Glomerular endothelial cell (primary cell): ENCODE measurements around the gene PSMC2. TPM values are rescaled to one million over a fixed set of nuclear protein-coding genes. Genes with fewer than 3 reads are reported as not detected.
"Not testable (repeated sequence)": the region's sequence is repeated elsewhere in the genome, so short reads cannot be mapped to it uniquely, and the experiment has no call there.

Experiments
- DNase-seq: peaks from one replicate; pipeline ENCODE4 v3.0.0-alpha.2; 2011; ENCODE audit warnings: low read depth, low spot score; ENCODE audit errors: extremely low read depth
- total RNA-seq: library from RNA; depleted of rRNA; stranded (reverse); fragments of >200 nt; gene quantifications from 2 replicates; pipeline ENCODE4 v1.2.3, GENCODE V29; 2015

PSMC2 gene
- total RNA-seq, 1 donor from 2014 or later = 152 TPM

- DNase-seq = no peak
These were observed 26.6 kb downstream of the PSMC2 start for GRCh38 chr7:103373866-103374643.

GRCh38 chr7:103379270-103379975 lies 32.0 kb downstream of the PSMC2 start:
- DNase-seq = no peak

DNA sequence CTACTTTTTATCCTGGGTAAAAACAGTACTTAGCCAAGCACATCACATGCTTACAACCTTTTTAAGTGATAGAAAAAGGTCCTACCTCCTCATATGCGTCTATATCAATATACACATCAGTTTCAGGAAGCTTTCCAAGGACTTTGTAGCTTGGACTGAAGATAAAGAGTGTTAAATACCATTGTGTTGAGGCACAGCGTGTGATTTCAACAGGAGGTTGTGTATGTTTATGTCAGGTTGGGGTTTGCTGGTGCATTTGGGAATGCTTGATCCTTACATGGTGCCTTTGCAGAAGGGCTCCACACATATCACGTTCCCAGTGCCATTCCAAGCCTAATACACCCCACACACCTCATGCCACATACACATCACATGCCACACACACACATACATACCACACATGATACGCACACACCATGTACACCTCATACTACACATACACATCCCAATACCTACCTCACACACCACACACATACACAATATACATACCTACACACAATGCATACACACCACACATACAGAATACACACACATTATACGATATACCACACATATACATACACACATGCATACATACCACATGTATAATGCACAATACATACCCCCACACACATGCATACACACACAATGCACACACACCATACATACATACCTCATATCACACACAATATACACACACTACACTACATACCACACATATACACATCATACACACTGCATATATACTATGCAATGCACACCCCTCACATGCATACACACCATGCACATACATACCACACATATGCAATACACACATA lies 33.1 kb downstream of the PSMC2 start:
- no peak for DNase-seq

DNA sequence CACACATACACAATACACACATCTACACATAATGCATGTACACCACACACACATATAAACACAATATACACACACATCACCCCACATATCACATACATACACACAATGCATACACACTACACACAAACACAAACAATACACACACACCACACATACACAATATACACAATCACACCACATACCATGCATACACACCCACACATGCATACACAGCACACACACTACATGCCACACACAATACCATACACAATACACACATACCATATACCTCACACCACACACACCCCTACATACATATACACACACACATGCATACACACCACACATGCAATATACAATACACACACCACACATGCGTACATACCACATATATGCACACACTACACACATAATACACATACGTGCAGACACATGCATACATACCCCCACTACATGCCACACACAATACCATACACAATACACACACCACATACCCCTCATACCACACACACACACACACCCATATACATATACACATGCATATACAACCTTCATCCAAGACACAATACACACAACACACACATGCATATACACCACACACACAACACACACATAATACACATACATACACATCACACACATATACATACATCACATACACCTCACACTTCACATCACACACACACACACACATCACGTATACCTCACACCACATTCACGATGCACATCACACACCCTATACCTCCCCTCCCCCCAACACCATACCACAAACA lies 34.0 kb downstream of the PSMC2 start:
- DNase-seq = no peak

- DNase-seq = no peak
These were observed 34.6 kb downstream of the PSMC2 start for GRCh38 chr7:103382032-103382402.

- no peak for DNase-seq
These were observed 39.8 kb downstream of the PSMC2 start for GRCh38 chr7:103387242-103387641.

- no peak for DNase-seq
These were observed 41.2 kb downstream of the PSMC2 start for GRCh38 chr7:103388469-103389140.

GRCh38 chr7:103389263-103389662 lies 41.8 kb downstream of the PSMC2 start:
- DNase-seq = no peak

DNA sequence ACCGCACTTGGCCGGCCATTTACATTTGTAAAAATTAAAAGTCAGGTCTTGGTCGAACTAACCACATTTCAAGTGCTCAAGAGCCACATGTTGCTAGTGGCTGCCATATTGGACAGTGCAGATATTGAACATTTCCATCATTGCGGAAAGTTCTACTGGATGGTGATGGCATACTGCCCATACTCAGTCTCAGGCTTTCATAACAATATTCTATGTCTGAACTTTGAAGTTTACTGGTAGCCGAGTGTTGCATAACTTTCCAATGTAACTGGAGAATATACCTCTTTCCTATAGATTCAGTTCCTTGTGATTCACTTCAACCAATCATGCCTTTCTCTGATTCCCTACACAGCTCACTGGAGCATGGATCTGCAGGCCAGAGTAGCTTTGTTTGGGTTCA lies 43.7 kb downstream of the PSMC2 start:
- DNase-seq = no peak

DNA sequence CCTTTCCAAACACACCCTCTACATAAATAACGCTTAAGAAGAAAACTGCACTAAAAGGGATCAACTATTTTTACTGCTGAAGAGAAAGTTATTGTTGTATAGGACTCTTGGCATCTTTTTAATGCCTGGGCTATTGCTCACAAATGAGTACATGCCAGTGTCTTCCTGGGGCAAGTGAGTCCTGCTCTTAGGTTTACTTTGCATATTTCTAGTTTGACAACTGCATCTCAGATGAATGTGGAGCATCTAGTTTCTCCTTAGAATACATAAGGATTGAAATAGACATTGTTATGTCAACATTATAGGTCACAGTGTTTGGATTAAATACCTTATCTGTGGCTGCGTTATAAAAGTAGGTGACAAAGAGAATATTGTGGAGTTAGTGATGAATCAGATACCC lies 44.5 kb downstream of the PSMC2 start:
- no peak for DNase-seq

GRCh38 chr7:103394566-103394965 lies 47.1 kb downstream of the PSMC2 start:
- DNase-seq = no peak

- no peak for DNase-seq
These were observed 47.6 kb downstream of the PSMC2 start for GRCh38 chr7:103395071-103395470.

- DNase-seq = no peak
These were observed 49.0 kb downstream of the PSMC2 start for GRCh38 chr7:103396471-103396870.

GRCh38 chr7:103398483-103399127 lies 51.2 kb downstream of the PSMC2 start:
- DNase-seq = no peak

GRCh38 chr7:103399687-103400086 lies 52.2 kb downstream of the PSMC2 start:
- DNase-seq = not testable (repeated sequence)

GRCh38 chr7:103405789-103406613 lies 58.6 kb downstream of the PSMC2 start:
- not testable (repeated sequence) for DNase-seq

DNA sequence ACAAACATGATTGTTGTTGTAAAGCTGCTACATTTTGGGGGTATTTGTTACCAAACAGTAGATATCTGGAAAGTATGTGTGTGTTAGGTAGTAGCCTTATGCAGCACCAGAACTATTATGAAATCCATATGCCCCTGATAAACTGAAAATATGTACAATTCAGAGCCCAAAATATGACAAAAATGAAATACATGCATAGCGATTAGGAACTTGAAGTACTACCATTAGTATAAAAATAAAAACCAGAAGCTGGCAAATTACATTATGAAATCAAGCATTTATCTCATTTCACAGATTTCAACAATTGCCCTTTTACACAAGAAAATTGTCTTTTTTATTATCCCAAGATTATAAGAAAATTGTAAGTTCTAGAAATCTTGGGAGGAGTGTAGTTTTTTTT lies 64.7 kb downstream of the PSMC2 start:
- DNase-seq = no peak

- no peak for DNase-seq
These were observed 66.0 kb downstream of the PSMC2 start for GRCh38 chr7:103413407-103413806.

DNA sequence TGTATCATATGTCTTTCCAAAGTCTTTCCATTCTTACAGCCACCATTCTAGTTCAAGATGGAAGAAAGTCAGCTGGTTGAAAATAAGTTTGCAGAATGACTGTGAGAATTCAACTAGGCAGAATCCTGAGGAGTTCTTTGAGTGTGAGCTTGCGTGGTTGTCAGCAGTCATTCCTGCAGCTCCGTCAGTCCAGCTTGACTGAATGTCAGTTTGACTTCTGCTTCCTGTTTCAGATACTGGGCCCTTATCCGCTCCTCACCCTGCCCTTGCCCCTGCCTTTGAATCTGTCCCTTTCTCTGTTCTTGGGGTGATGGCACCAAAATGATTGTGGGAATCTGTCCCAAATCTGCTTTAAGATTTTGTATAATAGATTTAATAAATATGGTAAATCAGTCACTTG lies 70.8 kb downstream of the PSMC2 start:
- DNase-seq = no peak
